ENCODE data around the gene ANGEL1. TPM values are rescaled to one million over a fixed set of nuclear protein-coding genes. Genes with fewer than 3 reads are reported as not detected.

The ANGEL1 gene
- total and polyA plus RNA-seq, 8 donors, result 18.9 to 46.6 (median 40.5) TPM

- intact Hi-C loops (cut with DNase I), result no loop called here
- H3K27me3 ChIP-seq, result peaks cover 0 to 11% of the 10 kb centered on the region in 2 donors
- peaks cover 14 to 56% of the 10 kb centered on the region in 2 donors for H3K4me1 ChIP-seq
- DNase-seq (peak in 2 of 4 donors; percentile 70 to 87), ATAC-seq (peak; percentile 83)
- no peaks in the 10 kb centered on the region for H3K36me3 ChIP-seq
- TF ChIP-seq CTCF (IDR thresholded peaks at IDR 0.05), result peak in 1 of 2 donors; percentile 41
- H3K9me3 ChIP-seq, result no peaks in the 10 kb centered on the region
- peak overlapping the region; percentile 70 to 87 for H3K27ac ChIP-seq
- H3K4me3 ChIP-seq, result no peak overlapping the region
Measured at GRCh38 chr14:76767681-76768656, 44.7 kb downstream of the ANGEL1 start.

DNA sequence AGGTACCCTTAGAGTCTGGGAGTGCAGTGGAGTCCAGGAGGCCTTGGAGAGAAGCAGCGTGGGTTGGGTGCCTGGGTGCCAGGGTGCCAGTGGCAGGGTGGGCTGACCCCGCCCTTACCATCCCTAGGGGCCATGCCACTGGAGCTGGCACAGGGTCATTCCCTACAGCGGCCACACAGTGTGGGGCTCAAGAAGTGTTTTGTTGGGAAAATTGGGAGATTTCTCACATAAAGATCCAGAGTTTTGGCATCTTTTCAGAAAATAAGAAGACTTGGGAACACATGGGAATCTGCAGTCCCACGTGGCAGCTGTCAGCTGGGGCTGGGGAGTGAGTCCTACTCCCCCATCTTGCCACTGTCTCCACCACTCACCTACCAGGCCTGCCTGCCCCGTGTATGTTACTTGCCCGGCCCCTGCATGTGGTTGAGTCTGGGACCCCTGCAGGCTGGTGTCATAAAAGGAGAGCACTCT lies 47.2 kb downstream of the ANGEL1 start:
- no peak for TF ChIP-seq CTCF (IDR thresholded peaks at IDR 0.05)
- Histone ChIP-seq H3K27ac (no peak overlapping the region), H3K36me3 (no peaks in the 10 kb centered on the region), H3K9me3 (no peaks in the 10 kb centered on the region), H3K27me3 (peaks cover 0 to 36% of the 10 kb centered on the region in 2 donors), H3K4me3 (no peak overlapping the region), H3K4me1 (peaks cover 10 to 63% of the 10 kb centered on the region in 2 donors)
- no peak for ATAC-seq
- intact Hi-C loops (cut with DNase I), result no loop called here
- DNase-seq, result no peak

- Histone ChIP-seq H3K27ac (peak overlapping the region; percentile 13 to 77), H3K27me3 (peaks cover 0 to 42% of the 10 kb centered on the region in 2 donors)
- no peak for ATAC-seq
Measured at GRCh38 chr14:76763096-76764041, 49.3 kb downstream of the ANGEL1 start.

GRCh38 chr14:76762411-76763095 lies 50.1 kb downstream of the ANGEL1 start:
- no peak for TF ChIP-seq CTCF (IDR thresholded peaks at IDR 0.05)
- H3K4me1 ChIP-seq, result peaks cover 6 to 48% of the 10 kb centered on the region in 2 donors
- ATAC-seq, result peak; percentile 10
- peak overlapping the region; percentile 77 to 80 for H3K27ac ChIP-seq
- peaks cover 0 to 42% of the 10 kb centered on the region in 2 donors for H3K27me3 ChIP-seq
- H3K4me3 ChIP-seq, result peak overlapping the region; percentile 69 to 71
- no peak for DNase-seq
- H3K36me3 ChIP-seq, result no peaks in the 10 kb centered on the region
- intact Hi-C loops (cut with DNase I), result no loop called here
- no peaks in the 10 kb centered on the region for H3K9me3 ChIP-seq

More at GRCh38 chr14:76763096-76764041, 49.3 kb downstream of the ANGEL1 start:
- Histone ChIP-seq H3K4me1 (peaks cover 10 to 56% of the 10 kb centered on the region in 2 donors), H3K36me3 (no peaks in the 10 kb centered on the region), H3K4me3 (peak overlapping the region; percentile 69 to 71), H3K9me3 (no peaks in the 10 kb centered on the region)
- TF ChIP-seq CTCF (IDR thresholded peaks at IDR 0.05), result no peak
- intact Hi-C loops (cut with DNase I), result no loop called here
- DNase-seq, result no peak
